HFF-Myc (cell line): ENCODE data around the gene DHX8.
"Not testable (repeated sequence)": the region's sequence is repeated elsewhere in the genome, so short reads cannot be mapped to it uniquely, and the experiment has no call there.

ENCODE experiments used
- DNase-seq: peaks from one replicate; pipeline ENCODE4 v3.0.0-alpha.2; 2011; ENCODE audit warnings: low read depth; ENCODE audit errors: extremely low read depth
- H3K4me3 ChIP-seq: replicated peaks from 2 replicates; pipeline ENCODE4 v1.5.1; 2011; ENCODE audit warnings: low read depth, mild to moderate bottlenecking, control low read depth, low read length
- TF ChIP-seq, protein P1 (sequence below): IDR thresholded peaks from 2 replicates; pipeline ENCODE4 v1.5.1; 2012; ENCODE audit warnings: mild to moderate bottlenecking, low read depth, low read length, control low read depth; ENCODE audit errors: missing control alignments

Gene DHX8

DNA sequence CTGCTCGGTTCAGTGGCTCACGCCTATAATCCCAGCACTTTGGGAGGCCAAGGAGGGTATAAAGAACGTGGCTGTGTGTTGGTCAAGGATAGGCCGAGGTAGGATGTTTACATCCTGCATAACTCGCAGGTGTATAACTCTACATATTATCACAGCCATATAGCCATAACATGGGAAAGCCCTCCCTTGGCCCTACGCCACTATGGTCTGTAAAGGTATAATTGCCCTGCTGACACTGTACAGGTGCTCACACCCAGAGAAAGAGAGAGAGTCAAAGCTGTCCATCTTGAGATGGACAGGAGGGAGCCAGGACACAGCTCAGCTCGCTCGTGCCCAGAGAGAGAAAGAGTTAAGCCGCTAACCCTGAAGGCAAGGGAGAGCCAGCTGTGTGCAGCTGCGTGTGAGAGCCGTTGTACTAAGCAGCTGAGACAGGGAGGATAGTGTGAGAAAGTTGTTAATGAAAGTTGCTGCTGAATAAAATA lies 30.4 kb upstream of the DHX8 start:
- no peak for DNase-seq
- no peak overlapping the region for H3K4me3 ChIP-seq
- TF ChIP-seq, protein P1, sequence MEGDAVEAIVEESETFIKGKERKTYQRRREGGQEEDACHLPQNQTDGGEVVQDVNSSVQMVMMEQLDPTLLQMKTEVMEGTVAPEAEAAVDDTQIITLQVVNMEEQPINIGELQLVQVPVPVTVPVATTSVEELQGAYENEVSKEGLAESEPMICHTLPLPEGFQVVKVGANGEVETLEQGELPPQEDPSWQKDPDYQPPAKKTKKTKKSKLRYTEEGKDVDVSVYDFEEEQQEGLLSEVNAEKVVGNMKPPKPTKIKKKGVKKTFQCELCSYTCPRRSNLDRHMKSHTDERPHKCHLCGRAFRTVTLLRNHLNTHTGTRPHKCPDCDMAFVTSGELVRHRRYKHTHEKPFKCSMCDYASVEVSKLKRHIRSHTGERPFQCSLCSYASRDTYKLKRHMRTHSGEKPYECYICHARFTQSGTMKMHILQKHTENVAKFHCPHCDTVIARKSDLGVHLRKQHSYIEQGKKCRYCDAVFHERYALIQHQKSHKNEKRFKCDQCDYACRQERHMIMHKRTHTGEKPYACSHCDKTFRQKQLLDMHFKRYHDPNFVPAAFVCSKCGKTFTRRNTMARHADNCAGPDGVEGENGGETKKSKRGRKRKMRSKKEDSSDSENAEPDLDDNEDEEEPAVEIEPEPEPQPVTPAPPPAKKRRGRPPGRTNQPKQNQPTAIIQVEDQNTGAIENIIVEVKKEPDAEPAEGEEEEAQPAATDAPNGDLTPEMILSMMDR: no peak

DNA sequence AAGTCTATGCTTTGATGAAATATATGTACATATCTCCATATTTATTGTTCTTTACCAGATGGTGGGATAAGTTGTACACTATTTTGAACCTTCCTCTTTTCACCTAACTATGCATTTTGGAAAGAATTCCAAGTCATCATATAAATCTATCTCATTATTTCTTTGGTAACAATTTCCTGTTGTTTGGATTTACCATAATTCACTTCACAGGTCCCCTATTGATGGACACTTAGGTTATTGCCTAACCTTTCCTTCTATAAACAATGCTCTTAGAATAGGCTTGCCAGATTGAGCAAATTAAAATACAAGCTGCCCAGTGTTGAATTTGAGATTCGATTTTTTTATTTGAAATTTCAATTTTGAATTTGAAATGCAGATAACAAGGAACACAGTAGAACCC lies 28.9 kb upstream of the DHX8 start:
- no peak for DNase-seq
- TF ChIP-seq, protein P1: no peak
- H3K4me3 ChIP-seq: no peak overlapping the region

DNA sequence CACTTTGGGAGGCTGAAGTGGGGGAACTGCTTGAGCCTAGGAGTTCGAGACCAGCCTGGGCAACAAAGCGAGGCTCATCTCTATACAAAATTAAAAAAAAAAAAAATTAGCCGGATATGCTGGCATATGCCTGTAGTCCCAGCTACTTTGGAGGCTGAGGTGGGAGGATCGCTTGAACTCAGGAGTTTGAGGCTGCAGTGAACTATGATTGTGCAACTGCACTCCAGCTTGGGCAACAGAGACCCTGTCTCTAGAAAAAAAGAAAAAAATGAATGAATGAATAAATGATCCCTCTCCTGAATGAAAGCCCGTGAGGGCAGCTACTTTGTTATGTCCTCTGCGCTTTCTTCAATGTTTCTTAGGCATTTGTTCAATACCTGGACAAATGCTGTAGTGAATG lies 27.7 kb upstream of the DHX8 start:
- TF ChIP-seq, protein P1: no peak
- no peak overlapping the region for H3K4me3 ChIP-seq
- DNase-seq: no peak

DNA sequence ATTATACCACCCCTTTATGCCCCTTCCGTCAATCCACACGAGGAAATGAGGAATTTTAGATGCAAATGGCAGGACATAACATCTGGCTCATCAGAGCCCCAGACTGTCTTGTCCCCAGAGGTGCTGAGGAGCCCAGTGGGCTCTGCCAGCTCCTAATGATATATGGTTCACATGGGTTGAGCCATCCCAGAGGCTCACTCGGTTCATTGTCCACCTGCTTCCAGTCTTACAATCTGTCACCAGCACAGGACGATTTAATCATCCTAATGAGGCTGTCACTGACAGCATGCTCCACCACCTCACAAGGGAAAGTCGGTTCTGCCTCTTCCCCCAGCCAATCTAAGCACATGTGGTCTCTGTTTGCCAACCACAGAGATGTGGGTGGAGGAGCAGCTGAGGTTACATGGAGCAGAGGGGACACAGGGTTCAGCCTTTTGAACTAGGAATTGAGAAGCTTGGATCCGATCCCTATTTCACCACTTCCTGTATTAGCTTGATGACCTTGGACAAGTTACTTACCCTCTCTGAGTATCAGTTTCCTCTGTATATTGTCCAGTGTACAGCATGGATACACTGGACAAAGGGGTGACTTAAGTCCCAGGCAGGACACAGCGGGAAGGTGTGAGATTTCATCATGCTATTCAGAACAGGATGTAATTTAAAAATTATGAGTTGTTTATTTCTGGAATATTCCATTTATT lies 27.0 kb upstream of the DHX8 start:
- H3K4me3 ChIP-seq: no peak overlapping the region
- TF ChIP-seq, protein P1: no peak
- peak; percentile 56 for DNase-seq

DNA sequence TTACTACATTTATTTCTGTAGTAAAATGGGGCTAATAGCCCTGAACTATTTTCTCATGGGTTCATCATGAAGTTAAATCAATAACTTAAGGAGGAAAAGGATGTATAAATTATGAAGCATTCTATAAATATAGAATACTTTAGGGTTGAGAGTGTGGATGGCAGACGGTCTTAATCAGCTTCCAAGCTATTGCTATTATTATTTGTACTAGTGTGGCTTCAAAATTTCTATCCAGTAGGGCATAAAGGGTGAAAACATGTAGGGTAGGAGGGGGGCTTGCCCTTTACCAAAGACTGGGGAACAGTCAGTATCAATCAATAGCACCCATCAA lies 26.4 kb upstream of the DHX8 start:
- TF ChIP-seq, protein P1: no peak
- no peak for DNase-seq

DNA sequence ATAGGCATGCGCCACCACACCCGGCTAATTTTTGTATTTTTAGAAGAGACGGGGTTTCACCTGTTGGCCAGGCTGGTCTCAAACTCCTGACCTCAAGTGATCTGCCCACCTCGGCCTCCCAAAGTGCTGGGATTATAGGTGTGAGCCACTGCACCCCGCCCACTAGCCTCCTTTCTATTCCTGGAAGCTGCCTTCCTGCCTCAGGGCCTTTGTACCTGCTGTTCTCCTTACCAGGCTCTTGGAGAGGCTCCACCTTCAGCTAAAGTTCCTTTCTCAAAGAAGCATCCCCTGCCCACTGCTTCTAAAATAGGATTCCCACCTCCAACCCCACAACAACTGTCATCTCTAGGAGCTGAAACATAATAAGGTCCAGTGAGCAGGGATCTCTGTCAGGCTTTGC lies 23.9 kb upstream of the DHX8 start:
- H3K4me3 ChIP-seq, DNase-seq: not testable (repeated sequence)

More for the DNA sequence above, 26.4 kb upstream of the DHX8 start:
- no peak overlapping the region for H3K4me3 ChIP-seq

DNA sequence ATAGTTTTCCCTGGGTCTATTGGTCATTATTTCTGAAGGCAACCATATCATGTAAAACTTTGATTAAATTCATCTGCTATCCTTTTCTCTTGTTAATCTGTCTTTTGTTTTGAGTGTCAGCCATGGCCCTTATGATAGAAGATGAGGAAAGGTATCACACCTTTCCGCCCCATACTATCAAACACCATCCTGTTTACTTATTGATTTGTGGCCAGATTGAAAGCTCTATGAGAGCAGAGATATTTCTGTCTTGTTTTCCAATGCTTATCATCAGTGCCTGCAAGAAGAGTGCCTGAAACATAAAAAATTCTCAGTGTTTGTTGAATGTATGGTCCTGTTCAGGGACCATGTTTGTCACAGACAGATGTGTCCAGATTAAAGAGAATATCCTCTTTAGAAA lies 22.6 kb upstream of the DHX8 start:
- TF ChIP-seq, protein P1: no peak
- no peak overlapping the region for H3K4me3 ChIP-seq
- no peak for DNase-seq

DNA sequence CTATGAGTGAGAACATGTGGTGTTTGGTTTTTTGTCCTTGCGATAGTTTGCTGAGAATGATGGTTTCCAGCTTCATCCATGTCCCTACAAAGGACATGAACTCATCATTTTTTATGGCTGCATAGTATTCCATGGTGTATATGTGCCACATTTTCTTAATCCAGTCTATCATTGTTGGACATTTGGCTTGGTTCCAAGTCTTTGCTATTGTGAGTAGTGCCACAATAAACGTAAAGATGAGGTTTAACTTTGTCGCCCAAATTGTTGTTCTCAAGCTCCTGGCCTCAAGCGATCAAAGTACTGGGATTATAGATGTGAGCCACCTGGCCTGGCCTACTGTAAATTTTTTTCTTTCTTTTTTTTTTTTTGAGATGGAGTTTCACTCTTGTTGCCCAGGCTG lies 21.2 kb upstream of the DHX8 start:
- not testable (repeated sequence) for DNase-seq

More for the DNA sequence above, 21.2 kb upstream of the DHX8 start:
- not testable (repeated sequence) for H3K4me3 ChIP-seq
